CD4-positive, alpha-beta T cell treated with Interferon alpha-2 for 1 hour (primary cell): ENCODE data around the gene PGLYRP1.

ENCODE experiments used
- DNase-seq, 2 donors: peaks; one replicate each; pipeline ENCODE4 v3.0.0-alpha.2; 2020 to 2022

Gene PGLYRP1

DNA sequence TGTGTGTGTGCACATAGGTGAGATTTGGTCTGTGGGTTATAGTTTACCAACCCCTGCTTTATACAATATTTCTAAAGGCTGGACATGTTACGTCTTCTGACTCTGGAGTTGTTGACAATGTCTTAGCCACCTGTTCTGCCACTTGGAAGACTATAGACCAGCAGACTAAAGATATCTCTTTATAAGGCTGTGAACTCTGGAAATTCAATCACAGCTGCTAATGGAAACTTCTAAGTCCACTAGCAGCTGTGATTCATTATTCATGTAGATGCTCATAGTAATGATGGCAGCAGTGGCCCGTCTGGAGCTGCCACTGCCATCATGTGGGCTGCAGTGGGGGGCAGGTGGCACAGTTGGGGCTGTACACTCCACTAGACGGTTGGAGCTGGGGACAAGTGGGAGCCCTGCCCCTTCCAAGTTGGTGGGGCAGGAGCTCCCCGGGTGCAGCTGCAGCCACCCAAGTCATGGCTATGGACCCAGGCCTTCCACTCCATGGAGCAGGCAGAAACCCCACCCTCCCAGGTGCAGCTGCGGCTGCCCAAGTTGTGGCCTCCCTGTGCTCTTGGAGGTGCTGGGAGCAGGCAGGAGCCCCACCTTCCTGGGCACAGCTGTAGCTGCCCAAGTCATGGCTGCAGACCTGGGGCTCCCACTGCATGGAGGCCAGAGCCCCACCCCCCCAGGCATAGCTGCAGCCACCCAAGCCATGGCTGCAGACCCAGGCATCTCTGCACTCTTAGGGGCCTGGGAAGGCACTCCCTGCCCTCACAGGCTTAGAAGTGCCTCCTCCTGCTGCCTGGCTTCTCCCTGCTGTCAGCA is 9.1 kb upstream of the PGLYRP1 start:
- no peak for DNase-seq

DNA sequence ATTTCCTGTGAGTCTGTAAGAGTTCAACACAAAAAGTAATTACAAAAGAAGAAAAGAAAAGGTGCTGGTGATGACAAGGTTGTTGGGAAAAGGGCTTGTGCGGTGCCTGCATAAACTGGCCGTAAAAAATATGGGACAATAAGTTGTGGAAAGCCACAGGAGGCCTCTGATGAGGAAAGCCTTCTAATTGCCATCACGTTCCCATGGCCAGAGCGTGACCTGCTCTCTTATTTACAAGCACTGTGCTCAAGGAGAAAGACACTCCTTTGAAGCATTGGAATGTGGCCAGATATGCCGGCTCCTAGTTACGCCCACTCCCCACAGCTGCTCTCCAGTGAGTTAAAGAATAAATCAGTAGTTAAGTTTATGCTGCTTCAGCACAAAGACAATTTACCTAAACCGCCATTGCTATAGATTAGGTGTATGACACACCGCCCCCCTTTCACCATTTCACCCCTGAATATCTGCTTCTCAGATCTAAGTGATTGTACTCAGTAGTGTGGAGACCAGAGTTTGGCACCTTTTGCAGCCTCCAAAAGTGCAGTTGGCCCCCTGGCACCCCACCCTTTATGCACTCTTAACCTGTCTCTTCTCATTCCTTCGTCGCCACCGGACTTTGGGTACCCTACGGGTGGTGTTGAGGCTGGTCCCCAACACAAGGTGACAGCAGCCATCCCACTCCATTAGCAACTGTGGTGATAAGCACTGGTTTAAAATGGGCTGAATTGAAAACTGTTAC is 8.1 kb upstream of the PGLYRP1 start:
- DNase-seq: no peak

DNA sequence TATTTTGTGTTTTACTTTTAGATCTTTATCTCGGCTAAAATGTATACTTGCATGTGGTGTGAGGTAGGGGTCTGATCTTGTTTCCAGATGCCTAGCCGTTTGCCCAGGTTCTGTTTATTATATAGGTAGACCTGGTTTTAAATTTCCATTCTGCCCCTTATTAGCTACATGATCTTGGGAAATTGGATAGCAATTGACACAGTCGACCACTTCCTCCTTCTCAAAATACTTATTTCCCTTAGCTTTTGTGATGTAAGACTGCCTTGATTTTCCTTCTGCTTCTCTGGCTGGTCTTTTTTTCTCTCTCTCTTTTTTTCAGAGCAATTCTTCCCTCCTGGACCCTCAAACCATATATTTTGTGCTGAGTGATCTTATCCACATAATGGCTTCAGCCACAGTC is 3.0 kb upstream of the PGLYRP1 start:
- peak in 1 of 2 donors; percentile 2 for DNase-seq

DNA sequence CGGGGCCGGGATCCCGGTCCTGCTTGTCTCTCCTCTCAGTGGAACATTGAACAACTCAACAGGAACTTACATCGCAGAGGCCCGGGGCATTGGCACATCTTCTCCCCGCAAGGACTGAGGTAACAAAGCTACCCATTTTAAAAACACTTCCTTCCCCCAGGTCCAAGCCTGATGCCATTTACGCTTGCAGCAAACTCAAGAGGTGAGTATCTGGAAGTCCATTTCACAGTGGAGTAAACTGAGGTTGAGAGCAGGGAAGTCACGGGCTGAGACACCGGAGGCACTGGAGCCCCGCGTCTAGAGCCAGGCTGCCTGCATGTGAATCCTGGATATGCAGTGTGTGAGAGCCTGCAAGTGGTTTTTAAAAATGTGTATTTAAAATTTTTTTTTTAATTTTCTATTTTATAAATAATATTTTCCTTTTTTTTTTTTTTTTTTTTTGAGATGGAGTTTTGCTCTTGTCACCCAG is 492 bp upstream of the PGLYRP1 start:
- DNase-seq: no peak

DNA sequence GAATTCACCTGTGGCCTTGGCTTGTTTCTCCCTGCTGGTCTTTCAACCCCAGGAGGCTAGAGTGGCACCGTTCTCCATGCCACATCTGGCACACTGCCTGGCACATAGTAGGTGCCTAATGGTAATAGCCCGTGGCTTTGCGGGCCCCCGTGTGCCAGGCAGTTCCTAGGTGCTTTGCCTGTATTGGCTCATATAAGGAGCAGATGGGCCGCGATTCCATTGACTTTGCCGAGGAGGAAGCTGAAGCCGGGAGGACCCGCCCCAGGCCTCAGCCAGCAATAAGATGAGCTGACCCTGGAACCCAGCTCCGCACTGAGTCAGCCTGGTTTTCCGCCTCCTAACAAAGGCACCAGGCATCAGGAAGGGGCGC is 807 bp downstream of the PGLYRP1 start:
- no peak for DNase-seq

DNA sequence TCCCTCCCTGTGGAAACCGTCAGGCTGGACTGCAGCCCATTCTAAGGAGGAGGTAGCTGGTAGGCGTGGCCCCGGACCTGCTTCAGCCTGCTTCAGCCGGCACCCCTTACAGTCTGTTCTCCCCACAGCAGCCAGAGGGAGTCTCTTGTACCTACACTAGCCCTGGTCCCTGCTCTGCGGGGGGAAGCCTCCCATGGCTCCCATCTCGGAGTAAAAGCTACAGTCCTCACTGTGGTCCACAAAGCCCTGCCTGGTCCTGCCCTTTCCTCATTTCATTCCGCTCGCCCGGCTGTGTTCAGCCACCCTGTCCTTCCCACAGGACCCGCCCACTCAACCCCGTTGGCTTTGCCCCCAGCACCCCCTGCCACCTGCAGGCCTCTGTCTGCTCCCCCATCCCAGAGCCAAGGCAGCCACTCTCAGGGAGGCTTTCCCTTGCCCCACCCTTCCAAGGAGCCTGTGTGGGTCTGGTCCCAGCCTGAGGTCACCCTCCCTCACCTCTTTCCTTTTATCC is 1.3 kb downstream of the PGLYRP1 start:
- DNase-seq: no peak

DNA sequence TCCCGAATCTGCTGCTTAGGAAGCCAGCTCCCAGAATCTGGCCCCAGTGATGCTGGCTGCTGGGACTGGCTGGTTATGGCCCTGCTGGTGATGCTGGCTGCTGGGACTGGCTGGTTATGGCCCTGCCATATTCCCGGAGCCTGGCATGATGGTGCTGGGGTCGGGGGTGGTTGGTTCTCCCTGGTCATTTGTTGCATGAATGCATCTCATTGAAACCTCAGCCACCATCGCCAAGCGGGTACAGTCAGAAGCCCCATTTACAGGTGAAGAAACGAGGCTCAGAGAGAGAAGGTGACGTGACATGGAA is 2.1 kb downstream of the PGLYRP1 start:
- DNase-seq: no peak

DNA sequence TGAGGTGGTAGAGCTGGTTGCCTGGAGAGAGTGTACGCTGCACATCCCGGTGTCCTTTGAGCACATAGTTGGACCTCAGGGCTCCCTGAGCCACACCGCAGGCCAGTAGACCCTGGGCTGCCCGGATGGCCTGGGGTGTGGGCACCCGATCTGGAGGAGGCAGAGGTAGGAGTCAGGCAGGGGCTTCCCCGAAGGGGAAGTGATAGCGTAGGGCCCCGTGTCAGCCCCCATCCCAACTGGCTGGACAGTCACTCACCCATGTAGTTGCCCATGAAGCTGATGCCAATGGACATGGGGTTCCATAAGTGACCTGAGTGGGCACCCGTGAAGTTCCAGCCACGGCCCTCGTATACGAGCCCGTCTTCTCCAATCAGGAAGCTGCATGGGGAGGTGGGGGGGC is 3.6 kb downstream of the PGLYRP1 start:
- no peak for DNase-seq

DNA sequence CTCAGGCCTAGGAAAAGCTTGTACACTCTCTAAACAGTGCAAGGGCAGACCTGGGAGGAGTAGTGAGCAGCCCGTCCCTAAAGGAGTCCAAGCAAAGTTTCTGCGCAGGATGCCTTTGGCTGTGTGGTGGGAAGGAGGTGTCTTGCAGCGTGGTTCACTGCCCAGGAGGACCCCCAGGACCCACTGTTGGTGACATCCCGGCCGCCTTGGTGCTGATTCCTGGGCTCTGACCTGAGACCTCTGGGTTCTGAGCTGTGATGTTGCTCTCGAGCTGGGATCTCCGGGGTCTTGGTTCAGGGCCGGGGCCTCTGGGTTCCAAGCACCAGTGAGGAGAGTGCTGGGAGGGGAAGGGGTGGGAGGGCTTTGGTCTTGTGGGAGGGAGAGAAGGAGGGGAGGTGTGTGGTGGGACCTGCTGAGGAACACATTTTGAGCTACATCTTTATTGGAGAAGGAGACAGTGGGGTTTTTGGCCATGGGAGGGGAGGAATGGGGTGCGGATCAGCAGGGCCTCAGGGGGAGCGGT is 4.1 kb downstream of the PGLYRP1 start:
- no peak for DNase-seq

DNA sequence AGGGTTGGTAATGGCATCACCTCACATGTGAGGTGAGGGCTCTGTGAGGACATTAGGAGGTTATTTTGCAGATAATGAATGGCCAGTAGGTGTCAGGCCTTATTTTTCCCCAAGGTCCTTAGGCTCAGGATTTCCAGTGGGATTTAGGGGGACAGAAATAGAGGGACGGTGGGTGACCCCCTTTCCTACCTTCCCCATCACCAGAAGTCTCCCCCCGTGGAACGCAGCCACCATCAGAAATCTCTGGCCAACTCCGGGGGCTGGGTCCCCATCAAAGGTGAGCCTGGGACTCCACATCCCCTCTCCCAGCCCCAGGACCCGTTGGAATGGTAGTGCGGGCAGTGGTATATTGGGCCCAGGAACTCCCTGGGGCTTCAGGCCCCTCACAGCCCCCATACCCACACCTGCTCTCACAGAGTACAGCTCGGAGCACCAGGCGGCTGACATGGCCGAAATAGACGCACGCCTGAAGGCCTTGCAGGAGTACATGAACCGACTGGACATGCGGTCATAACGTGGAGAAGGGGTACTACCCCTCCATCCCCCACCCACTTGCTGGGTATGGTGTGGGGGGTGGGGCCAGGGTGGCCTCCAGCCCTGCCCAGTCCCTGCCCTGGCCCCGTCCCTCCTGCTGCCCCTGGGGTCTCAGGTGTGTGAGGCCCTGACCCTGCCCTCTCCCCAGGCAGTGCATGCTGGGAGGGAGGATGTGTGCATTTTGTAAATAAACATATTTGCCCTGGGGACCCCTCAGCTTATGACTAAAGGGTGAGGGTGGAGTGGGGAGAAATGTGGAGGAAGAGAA is 4.8 kb downstream of the PGLYRP1 start:
- no peak for DNase-seq

DNA sequence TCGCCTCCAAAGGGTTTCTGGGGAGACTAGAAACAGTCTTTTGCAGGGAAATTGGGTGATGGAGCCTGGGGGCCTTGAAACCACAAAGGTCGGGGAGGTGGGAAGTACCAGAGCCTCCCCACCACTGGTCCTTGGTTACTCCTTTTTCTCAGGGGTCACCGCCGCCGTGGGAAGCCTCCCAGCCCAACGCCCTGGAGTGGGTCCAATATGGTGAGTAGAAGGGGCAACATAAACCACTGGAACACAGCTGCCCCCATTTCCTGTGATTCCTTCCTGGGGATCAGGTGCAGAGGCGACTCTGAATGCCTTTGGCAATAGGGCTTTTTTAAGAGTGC is 5.8 kb downstream of the PGLYRP1 start:
- no peak for DNase-seq

DNA sequence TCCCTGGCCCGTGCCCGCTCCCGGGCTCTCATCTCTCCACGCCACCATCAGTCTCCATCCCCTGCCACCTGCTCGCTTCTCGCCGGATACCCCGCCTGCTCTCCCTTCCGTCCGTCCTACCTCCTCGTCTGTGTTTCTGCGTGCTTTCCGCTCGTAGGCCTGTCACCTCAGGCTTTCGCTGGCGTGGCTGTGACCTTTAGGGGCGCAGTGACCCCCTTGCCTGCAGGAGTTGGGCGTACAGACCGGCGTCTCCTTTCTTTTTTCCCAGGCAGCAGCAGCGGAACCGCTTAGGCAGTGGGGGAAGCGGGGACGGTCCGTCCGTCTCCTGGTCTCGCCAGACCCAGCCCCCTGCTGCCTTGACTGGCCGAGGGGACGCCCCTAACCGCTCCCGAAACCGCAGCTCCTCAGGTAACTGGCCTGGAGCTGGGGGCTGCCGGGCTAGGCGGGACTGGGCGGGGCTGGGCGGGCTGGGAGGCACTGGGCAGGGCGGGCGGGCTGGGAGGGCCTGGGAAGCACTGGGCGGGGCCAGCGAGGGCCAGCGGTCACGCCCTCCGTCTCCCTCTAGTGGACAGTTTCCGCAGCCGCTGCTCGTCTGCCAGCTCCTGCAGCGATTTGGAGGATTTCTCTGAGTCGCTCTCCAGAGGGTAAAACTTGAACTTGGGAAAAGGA is 6.3 kb downstream of the PGLYRP1 start:
- DNase-seq: peak; percentile 78 to 86

DNA sequence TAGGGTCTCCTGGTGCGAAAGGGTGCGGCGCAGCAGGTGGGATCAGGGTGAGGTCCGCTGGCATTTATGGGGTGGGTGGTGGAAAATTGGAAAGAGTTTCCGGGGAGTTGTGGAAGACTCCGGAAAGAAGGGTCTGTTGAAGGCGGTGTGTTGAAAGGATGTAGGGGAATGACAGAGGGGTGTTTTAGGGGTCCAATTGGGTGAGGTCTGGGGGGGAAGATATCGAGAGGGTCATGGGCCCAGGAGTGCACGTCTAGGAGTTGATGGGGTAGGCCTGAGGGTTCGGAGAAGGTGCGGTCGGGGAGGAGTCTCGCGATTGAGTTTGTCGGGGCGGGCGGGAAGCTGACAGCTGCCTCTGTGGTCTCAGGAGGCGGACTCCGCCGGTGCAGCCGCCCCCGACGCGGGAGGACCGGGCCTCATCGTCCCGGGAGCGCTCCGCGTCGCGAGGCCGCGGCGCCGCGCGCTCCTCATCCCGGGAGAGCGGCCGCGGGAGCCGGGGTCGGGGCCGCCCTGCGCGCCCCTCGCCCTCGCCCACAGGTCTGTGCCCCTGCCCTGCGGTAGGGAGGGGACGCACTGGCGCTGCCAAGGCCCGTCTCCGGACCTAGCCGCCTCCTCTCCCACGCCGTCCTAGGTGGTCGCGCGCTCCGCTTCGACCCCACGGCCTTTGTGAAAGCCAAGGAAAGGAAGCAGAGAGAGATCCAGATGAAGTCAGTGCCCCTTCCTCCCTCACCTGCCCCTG is 7.0 kb downstream of the PGLYRP1 start:
- DNase-seq: peak; percentile 22 to 49

DNA sequence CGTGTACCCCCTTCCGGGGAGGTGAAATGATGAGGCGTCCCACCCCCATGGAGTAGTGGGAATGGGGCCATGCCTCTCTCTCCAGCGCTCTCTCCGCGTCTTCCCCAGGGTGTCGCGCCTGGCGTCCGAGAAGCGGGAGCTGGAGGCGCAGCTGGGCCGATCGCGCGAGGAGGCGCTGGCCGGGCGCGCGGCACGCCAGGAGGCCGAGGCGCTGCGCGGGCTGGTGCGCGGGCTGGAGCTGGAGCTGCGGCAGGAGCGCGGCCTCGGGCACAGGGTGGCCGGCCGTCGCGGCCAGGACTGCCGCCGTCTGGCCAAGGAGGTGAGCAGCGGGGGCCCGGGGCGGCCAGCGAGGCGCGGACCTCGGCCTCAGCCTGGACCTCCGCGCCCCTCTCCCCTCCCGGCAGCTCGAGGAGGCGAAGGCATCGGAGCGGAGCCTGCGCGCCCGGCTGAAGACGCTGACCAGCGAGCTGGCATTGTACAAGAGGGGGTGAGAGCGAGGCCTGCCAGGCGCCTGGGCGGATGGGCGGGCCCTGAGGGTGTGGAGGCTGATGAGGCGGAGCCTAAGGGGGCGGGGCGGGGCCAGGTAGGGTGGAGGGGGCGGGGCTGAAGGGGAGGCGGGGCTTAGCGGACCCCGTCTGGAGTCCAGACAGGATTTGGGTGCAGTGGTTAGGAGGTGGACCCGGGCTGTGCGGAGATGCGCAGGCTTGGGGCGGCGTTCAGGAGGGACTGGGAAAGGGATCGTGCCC is 7.7 kb downstream of the PGLYRP1 start:
- peak; percentile 66 to 74 for DNase-seq

DNA sequence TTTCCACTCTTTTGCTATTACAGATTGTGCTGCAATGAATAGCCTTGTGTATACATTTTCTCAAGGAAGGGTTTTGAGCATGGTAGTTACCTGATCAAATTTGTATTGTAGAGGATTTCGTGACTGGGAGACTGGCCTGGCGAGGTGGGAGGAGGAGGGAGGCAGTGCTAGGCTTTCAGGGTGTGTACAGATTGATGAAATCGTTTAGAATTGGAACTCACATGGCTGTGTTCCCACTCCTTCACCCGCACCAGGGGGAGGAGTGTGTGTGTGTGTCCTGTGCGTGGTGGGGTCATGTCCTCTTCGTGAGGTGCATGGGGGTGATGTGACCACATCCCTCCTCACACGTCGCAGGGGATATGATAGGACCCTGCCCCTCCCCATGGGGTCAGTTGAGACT is 8.3 kb downstream of the PGLYRP1 start:
- no peak for DNase-seq

DNA sequence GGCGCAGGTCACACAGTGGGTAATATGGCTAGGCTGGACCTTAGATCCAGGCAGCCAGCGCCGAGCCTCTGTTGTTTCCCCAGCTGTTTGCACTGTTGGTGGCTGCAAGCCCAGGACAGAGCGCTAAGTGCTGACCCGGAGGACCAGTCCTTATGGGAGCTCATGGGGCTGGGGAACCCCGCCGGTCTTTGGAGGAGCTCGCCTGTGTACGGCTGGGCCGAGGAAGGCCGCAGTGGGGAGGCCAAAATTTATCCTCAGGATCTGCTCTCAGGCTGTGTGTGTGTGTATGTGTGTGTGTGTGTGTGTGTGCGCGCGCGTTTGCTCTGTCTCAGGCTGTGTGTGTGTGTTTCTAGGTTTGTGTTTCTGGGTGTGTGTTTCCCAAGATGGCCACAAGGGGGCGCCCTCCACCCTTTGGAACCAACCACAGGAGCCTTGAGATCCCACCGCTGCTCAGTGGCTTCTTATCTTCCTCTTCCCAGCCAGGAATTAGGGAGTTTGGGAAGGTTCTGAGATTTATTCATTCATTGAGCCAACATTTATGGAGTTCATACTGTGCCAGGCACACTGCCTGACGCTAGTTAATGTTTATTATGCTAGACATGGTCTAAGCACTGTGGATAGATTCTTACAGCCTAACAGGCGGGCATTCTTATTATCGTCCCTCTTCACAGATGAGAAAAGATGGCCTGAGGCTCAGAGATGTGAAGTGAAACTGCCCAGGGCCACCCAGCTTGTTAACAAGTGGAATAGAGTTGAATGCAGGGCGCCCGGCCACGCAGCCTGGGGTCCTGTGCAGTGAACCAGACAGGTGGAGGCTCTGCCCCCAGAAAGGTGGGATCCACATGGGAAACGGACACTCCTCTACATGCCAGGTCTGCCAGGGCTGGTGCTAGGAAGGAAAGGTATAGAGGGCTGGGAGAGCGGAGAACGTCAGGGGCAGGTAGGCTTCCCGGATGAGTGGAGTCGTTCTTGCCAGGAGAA is 13.0 kb downstream of the PGLYRP1 start:
- peak; percentile 53 to 71 for DNase-seq

DNA sequence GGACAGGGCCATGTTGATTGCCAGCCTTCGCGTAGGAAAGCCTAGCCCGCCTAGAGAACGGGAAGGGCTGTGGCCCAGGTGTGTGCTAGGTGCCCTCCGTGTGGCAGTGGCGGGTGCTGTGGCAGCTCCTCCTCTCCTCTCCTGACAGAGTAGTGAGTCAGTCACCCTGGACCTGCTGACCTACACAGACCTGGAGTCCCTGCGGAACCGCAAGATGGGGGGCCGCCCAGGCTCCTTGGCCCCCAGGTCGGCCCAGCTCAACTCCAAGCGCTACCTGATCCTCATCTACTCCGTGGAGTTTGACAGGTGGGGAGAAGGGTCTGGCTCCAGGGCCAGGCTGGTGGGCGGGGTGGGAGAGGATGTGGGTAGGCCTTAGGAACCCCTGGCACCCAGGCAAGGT is 16.4 kb downstream of the PGLYRP1 start:
- DNase-seq: no peak

DNA sequence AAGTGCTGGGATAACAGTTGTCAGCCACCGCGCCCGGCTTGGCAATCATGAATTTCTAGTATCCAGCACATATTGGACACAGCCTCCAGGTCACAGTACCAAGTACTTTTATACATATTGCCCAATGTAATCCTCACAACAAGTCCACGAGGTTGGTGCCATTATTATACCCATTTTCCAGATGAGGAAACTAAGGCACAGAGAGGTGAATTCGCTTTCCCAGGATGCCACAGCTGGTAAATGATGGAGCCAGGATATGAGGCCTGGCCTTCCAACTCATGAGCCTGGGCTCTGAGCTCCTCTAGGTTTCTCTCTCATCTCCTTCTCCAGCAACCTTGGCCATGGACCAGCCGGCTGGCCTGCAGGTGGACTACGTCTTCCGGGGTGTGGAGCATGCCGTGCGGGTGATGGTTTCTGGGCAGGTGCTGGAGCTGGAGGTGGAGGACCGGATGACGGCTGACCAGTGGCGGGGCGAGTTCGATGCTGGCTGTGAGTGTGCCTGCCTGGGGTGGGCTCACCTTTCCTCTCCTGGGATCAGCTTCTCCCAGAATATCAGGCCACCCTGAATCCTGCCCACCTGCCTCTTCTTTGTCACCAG is 20.1 kb downstream of the PGLYRP1 start:
- no peak for DNase-seq

DNA sequence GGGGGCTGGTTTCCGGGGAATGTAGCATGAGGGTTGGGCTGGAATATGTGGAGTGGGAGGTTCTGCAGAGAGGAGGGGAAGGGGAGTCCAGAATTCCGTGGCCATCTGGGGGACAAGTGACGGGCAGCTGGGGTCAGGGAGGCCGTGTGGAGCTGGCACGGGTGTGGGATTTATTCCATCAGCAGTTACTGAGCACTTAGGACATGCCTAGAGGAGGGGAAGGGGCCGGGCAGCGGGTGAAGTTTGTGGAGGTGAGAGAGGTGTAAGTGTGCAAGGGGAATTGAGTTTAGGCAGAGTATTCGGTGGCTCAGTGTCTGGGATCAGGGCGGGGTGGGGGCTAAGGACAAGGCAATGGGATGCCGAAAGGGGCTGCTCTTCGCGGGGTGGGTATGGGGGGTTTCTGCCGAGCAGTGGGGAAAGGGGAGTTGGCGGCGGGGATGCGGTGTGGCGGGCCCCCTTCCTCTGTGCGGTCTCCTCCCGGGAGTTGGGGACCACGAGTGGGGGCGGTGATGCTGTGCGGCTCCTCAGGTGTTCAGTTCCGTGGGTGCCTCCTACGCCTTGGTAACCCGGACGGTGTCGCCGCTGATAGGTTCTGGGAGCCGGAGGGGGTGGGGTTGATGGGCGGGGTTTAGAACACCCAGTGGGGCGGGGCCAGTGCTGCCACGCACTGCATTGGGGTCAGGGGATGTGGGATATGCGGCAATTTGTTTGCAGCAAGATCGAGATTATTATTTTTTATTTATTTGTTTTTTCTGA is 22.2 kb downstream of the PGLYRP1 start:
- DNase-seq: peak; percentile 77 to 85
